Progenitor cell of endocrine pancreas (in vitro differentiated cells): ENCODE measurements around the gene MAN2A2. TPM values are rescaled to one million over a fixed set of nuclear protein-coding genes. Genes with fewer than 3 reads are reported as not detected.

Experiments used
- DNase-seq: peaks from one replicate; pipeline ENCODE4 v3.0.0; 2021; ENCODE audit warnings: low spot score; ENCODE audit not compliant: unreplicated experiment
- H3K27ac Mint-ChIP-seq: 2 replicates; pipeline ENCODE4 v1.8.0; 2021; ENCODE audit warnings: mild to moderate bottlenecking, moderate library complexity, mixed read lengths
- H3K27me3 Mint-ChIP-seq: 2 replicates; pipeline ENCODE4 v1.8.0; 2021; ENCODE audit warnings: mixed read lengths
- H3K36me3 Mint-ChIP-seq: 2 replicates; pipeline ENCODE4 v1.8.0; 2022; ENCODE audit warnings: mixed read lengths; ENCODE audit not compliant: insufficient read depth
- H3K4me1 Mint-ChIP-seq: 2 replicates; pipeline ENCODE4 v1.8.0; 2021; ENCODE audit warnings: low read depth, mixed read lengths
- H3K4me3 Mint-ChIP-seq: 2 replicates; pipeline ENCODE4 v1.8.0; 2021; ENCODE audit warnings: low read depth, mild to moderate bottlenecking, moderate library complexity, mixed read lengths
- H3K9me3 Mint-ChIP-seq: 2 replicates; pipeline ENCODE4 v1.8.0; 2021; ENCODE audit warnings: low read depth, mixed read lengths
- total RNA-seq: library from RNA; stranded (reverse); gene quantifications from 2 replicates; pipeline ENCODE4 v1.2.1, GENCODE V29; 2021
- TF ChIP-seq, protein P1 (sequence below): fragments of 200-600 bp; sonication (generic); IDR thresholded peaks from one replicate; pipeline ENCODE4 v1.5.0; 2021; ENCODE audit warnings: antibody characterized with exemption, mild to moderate bottlenecking; ENCODE audit not compliant: unreplicated experiment

MAN2A2 gene
- total RNA-seq, 1 donor from 2014 or later = 117 TPM

DNA sequence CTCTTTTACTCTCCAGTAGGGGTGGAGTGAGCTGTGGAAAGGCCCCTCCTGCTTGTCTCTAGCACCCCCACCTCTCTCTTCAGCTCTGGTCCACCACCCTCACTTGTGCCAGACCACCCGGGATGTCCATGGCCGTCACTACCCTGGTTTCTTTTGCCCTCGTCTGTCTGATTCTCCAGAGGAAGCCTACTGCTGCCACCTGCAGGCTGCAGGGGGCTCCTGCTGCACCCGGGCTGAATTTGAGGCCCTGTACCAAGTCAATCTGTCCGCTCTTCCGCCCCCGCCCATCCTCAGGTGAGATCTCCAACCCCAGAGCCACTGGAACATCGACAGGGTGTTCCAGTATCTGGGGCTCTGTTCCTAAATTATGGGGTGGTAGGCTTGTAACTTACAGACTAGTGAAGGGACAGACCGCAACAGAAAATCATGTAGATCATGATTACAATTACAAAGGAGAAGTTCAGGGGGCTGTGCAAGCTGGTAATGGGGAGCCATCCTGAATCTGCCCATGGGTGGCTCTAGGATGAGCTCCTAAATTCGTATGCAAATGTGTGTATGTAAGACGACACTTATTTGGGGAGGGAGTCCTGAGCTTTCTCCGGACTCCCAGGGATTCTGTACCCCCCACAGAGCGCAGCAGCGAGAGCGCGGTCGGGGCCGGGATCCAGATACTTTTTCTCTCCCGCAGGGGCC, 31.3 kb downstream of the MAN2A2 start:
- H3K9me3 Mint-ChIP-seq = no peaks in the 10 kb centered on the region
- TF ChIP-seq, protein P1, sequence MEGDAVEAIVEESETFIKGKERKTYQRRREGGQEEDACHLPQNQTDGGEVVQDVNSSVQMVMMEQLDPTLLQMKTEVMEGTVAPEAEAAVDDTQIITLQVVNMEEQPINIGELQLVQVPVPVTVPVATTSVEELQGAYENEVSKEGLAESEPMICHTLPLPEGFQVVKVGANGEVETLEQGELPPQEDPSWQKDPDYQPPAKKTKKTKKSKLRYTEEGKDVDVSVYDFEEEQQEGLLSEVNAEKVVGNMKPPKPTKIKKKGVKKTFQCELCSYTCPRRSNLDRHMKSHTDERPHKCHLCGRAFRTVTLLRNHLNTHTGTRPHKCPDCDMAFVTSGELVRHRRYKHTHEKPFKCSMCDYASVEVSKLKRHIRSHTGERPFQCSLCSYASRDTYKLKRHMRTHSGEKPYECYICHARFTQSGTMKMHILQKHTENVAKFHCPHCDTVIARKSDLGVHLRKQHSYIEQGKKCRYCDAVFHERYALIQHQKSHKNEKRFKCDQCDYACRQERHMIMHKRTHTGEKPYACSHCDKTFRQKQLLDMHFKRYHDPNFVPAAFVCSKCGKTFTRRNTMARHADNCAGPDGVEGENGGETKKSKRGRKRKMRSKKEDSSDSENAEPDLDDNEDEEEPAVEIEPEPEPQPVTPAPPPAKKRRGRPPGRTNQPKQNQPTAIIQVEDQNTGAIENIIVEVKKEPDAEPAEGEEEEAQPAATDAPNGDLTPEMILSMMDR = peak; percentile 87
- peaks cover 5% of the 10 kb centered on the region for H3K36me3 Mint-ChIP-seq
- peaks cover 14% of the 10 kb centered on the region for H3K4me1 Mint-ChIP-seq
- H3K27ac Mint-ChIP-seq = peak overlapping the region; percentile 94
- no peaks in the 10 kb centered on the region for H3K27me3 Mint-ChIP-seq
- DNase-seq = peak; percentile 77
- H3K4me3 Mint-ChIP-seq = peak overlapping the region; percentile 89

DNA sequence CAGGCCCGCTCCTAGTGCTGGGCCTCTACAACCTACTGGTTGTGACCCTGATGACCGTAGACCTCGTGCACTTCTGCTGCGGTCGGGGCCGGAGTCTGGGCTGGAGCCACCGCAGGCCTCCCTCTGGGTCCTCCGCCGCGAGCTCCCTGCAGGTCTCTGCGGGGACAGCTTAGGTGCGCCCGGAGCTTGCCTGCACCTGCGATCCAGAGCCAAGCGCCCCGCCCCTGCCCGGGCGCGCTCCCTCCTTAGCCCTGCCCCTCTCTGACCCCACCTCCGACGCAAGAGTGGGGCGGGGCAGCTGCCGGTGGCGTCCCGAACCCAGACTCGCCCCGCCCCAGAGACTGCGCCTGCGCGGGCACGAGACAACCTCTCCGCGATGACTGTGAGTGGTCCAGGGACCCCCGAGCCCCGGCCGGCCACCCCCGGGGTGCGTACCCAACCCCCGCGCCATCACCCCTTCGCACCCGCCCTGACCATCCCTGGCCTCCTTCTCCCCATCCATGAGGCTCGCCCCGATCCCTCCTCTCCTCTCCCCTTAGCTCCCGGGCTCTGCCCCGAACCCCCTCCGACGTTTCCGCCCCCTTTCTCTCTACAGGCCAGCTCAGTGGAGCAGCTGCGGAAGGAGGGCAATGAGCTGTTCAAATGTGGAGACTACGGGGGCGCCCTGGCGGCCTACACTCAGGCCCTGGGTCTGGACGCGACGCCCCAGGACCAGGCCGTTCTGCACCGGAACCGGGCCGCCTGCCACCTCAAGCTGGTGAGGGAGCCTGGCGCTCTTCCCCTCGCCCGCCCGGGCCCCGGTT, 32.0 kb downstream of the MAN2A2 start, which contains the start of gene UNC45A:
Gene UNC45A (plus strand): TSS at position 337 of the 803 bp plus-strand sequence. CDS start 40 bp downstream, at position 377.
- peak within 1 kb of the TSS; percentile 94 for H3K27ac Mint-ChIP-seq
- peaks cover 8% of the 10 kb centered on the region for H3K36me3 Mint-ChIP-seq
- peaks cover 14% of the 10 kb centered on the region for H3K4me1 Mint-ChIP-seq
- no peaks in the 10 kb centered on the region for H3K27me3 Mint-ChIP-seq
- TF ChIP-seq, protein P1 = no peak
- H3K4me3 Mint-ChIP-seq = peak within 1 kb of the TSS; percentile 89
- peak; percentile 92 for DNase-seq
- no peaks in the 10 kb centered on the region for H3K9me3 Mint-ChIP-seq

DNA sequence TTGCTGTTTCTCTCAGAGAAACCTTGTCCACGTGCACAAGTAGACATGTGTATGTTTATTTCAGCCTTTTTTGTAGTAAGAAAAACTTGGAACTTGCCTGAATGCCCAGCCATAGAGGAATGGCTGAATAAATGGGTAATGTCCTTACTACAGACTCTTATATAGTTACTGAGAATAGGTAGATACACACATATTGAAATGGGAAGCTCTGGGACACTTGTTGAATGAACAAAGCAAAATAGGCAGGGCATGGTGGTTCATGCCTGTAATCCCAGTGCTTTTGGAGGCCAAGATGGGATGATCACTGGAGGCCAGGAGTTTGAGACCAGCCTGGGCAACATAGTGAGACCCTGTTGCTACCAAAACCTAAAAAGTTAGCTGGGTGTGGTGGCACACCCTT, 33.7 kb downstream of the MAN2A2 start:
- no peak for DNase-seq
- H3K27ac Mint-ChIP-seq = no peak overlapping the region
- no peaks in the 10 kb centered on the region for H3K27me3 Mint-ChIP-seq
- H3K9me3 Mint-ChIP-seq = no peaks in the 10 kb centered on the region
- peak overlapping the region; percentile 89 for H3K4me3 Mint-ChIP-seq
- peaks cover 12% of the 10 kb centered on the region for H3K4me1 Mint-ChIP-seq
- TF ChIP-seq, protein P1 = no peak
- H3K36me3 Mint-ChIP-seq = peaks cover 13% of the 10 kb centered on the region

DNA sequence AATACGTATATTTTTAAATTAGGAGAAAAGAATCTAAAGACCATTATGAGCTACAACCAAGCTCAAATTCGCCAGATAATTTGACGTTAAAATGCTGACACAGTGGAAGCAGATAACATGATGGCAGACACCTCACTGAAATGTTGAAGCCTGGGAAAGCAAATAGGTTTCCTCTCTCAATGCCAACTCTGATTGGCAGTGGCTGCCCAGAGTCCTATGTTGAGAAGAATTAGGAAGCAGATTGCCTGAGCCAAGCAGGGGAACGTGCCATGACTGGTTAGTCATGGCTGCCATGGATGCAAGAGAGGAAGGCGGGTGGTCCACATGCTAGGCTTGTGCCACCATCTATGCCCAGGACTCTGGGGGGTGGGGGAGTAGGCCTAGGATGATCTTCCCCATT, 35.2 kb downstream of the MAN2A2 start:
- peaks cover 12% of the 10 kb centered on the region for H3K4me1 Mint-ChIP-seq
- no peaks in the 10 kb centered on the region for H3K27me3 Mint-ChIP-seq
- no peak for DNase-seq
- H3K9me3 Mint-ChIP-seq = no peaks in the 10 kb centered on the region
- no peak overlapping the region for H3K27ac Mint-ChIP-seq
- no peak overlapping the region for H3K4me3 Mint-ChIP-seq
- peaks cover 13% of the 10 kb centered on the region for H3K36me3 Mint-ChIP-seq
- TF ChIP-seq, protein P1 = no peak

DNA sequence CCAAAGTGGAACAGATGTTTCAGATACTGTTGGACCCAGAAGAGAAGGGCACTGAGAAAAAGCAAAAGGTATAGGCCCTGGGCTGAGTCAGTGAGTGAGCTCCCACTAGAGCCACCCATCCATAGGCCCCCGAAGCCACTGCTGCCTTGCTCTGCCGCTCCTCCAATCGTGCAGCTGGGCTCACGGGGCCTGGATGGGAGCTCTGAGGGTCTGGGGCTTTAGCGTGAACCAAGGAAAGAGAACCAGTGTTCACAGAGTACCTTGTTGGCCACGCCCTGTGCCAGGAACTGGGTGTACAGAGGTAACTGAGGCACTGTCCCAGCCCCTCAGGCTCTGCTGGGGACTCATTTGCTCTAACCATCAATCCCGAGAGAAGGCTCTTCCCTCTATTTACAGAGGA, 36.7 kb downstream of the MAN2A2 start:
- H3K36me3 Mint-ChIP-seq = peaks cover 15% of the 10 kb centered on the region
- no peak for DNase-seq
- no peak overlapping the region for H3K4me3 Mint-ChIP-seq
- H3K4me1 Mint-ChIP-seq = peaks cover 7% of the 10 kb centered on the region
- no peak overlapping the region for H3K27ac Mint-ChIP-seq
- TF ChIP-seq, protein P1 = no peak
- H3K9me3 Mint-ChIP-seq = no peaks in the 10 kb centered on the region
- H3K27me3 Mint-ChIP-seq = no peaks in the 10 kb centered on the region
